Measurements from ENCODE around the gene HSPA12A.

GRCh38 chr10:116752563-116752962 lies 10.2 kb upstream of the HSPA12A start:
- TF ChIP-seq ZFX (CRISPR knock-in tag; IDR thresholded peaks at IDR 0.05) (no peak), MAZ (CRISPR knock-in tag; conservative IDR thresholded peaks at IDR 0.05 in 1 of 2, IDR thresholded peaks at IDR 0.05 in 1 of 2) (no peak), ZNF311 (CRISPR knock-in tag; IDR thresholded peaks at IDR 0.05) (no peak), POLR2AphosphoS5 (IDR thresholded peaks at IDR 0.05; ENCODE audit: control insufficient read depth, insufficient read depth, low read depth, low read length) (no peak), NFYB (IDR thresholded peaks at IDR 0.05; ENCODE audit: extremely low read depth, insufficient read length) (no peak), ZNF146 (CRISPR knock-in tag; IDR thresholded peaks at IDR 0.05; ENCODE audit: unreplicated experiment) (no peak), WHSC1 (IDR thresholded peaks at IDR 0.05; ENCODE audit: low read length) (no peak)
- TF ChIP-seq, protein P1, sequence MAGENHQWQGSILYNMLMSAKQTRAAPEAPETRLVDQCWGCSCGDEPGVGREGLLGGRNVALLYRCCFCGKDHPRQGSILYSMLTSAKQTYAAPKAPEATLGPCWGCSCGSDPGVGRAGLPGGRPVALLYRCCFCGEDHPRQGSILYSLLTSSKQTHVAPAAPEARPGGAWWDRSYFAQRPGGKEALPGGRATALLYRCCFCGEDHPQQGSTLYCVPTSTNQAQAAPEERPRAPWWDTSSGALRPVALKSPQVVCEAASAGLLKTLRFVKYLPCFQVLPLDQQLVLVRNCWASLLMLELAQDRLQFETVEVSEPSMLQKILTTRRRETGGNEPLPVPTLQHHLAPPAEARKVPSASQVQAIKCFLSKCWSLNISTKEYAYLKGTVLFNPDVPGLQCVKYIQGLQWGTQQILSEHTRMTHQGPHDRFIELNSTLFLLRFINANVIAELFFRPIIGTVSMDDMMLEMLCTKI (IDR thresholded peaks at IDR 0.05; ENCODE audit: partially characterized antibody) = no peak
- TF ChIP-seq, protein P2, sequence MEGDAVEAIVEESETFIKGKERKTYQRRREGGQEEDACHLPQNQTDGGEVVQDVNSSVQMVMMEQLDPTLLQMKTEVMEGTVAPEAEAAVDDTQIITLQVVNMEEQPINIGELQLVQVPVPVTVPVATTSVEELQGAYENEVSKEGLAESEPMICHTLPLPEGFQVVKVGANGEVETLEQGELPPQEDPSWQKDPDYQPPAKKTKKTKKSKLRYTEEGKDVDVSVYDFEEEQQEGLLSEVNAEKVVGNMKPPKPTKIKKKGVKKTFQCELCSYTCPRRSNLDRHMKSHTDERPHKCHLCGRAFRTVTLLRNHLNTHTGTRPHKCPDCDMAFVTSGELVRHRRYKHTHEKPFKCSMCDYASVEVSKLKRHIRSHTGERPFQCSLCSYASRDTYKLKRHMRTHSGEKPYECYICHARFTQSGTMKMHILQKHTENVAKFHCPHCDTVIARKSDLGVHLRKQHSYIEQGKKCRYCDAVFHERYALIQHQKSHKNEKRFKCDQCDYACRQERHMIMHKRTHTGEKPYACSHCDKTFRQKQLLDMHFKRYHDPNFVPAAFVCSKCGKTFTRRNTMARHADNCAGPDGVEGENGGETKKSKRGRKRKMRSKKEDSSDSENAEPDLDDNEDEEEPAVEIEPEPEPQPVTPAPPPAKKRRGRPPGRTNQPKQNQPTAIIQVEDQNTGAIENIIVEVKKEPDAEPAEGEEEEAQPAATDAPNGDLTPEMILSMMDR (IDR thresholded peaks at IDR 0.05 in 2 of 3, conservative IDR thresholded peaks at IDR 0.05 in 1 of 3; ENCODE audit: insufficient read depth in 2 of 3, low read depth in 1 of 3, low read length in 3 of 3) = no peak

Data from K562 (cell line).